SIG-M5 treated with dmso at 0.1 percent for 504 hours (cell line): ENCODE measurements around the gene METTL2B.
A peak's percentile ranks its signal among the peaks of the same experiment; 100 is the strongest.

Experiments used
- DNase-seq: peaks from one replicate; lab custom pipeline; 2025; ENCODE audit not compliant: unreplicated experiment; lab: John Stamatoyannopoulos, UW

METTL2B gene

GRCh38 chr7:128476402-128477335, at the start of gene METTL2B:
TSS of gene METTL2B (plus strand) at chr7:128476748. CDS start at chr7:128476766, 18 bp downstream.
- DNase-seq = peak; percentile 97

- DNase-seq = peak; percentile 56
Observed at GRCh38 chr7:128427289-128427891, 49.2 kb upstream of the METTL2B start.

GRCh38 chr7:128430207-128430606, 46.3 kb upstream of the METTL2B start:
- DNase-seq = no peak

- no peak for DNase-seq
Observed at GRCh38 chr7:128431221-128431620, 45.3 kb upstream of the METTL2B start.

GRCh38 chr7:128431754-128432153, 44.8 kb upstream of the METTL2B start:
- DNase-seq = no peak

GRCh38 chr7:128434413-128435326, 41.9 kb upstream of the METTL2B start:
- no peak for DNase-seq

GRCh38 chr7:128435327-128435686, 41.2 kb upstream of the METTL2B start:
- peak; percentile 30 for DNase-seq

- peak; percentile 97 for DNase-seq
Observed at GRCh38 chr7:128437426-128438332, 38.9 kb upstream of the METTL2B start.

- DNase-seq = no peak
Observed at GRCh38 chr7:128442356-128442755, 34.2 kb upstream of the METTL2B start.

GRCh38 chr7:128443831-128444600, 32.5 kb upstream of the METTL2B start:
- peak; percentile 37 for DNase-seq

- no peak for DNase-seq
Observed at GRCh38 chr7:128446306-128446705, 30.2 kb upstream of the METTL2B start.

- DNase-seq = no peak
Observed at GRCh38 chr7:128447941-128448564, 28.5 kb upstream of the METTL2B start.

- no peak for DNase-seq
Observed at GRCh38 chr7:128448751-128449302, 27.7 kb upstream of the METTL2B start.

GRCh38 chr7:128450409-128450808, 26.1 kb upstream of the METTL2B start:
- DNase-seq = peak; percentile 84

- DNase-seq = no peak
Observed at GRCh38 chr7:128450913-128451312, 25.6 kb upstream of the METTL2B start.

- no peak for DNase-seq
Observed at GRCh38 chr7:128452552-128452951, 24.0 kb upstream of the METTL2B start.

- no peak for DNase-seq
Observed at GRCh38 chr7:128453836-128454804, 22.4 kb upstream of the METTL2B start.
